Muscle of back (tissue), 11 donors: Measurements from ENCODE around the gene CCT7. TPM values are rescaled to one million over a fixed set of nuclear protein-coding genes. Genes with fewer than 3 reads are reported as not detected.
"Not testable (repeated sequence)": the region's sequence is repeated elsewhere in the genome, so short reads cannot be mapped to it uniquely, and the experiment has no call there.

ENCODE experiments used
- DNase-seq, 3 donors: peaks; one replicate each; pipeline versions ENCODE4 v3.0.0 to v3.0.0-alpha.2; 2013
- polyA plus RNA-seq, 10 donors: library from polyadenylated mRNA; unstranded; fragments of 120-200 nt; gene quantifications; one replicate each; pipeline ENCODE4 v1.2.1, GENCODE V29; 2013; ENCODE audit not compliant: insufficient read length in 10 of 10

CCT7 gene
- polyA plus RNA-seq, 10 donors, result 171 to 205 (median 178) TPM

DNA sequence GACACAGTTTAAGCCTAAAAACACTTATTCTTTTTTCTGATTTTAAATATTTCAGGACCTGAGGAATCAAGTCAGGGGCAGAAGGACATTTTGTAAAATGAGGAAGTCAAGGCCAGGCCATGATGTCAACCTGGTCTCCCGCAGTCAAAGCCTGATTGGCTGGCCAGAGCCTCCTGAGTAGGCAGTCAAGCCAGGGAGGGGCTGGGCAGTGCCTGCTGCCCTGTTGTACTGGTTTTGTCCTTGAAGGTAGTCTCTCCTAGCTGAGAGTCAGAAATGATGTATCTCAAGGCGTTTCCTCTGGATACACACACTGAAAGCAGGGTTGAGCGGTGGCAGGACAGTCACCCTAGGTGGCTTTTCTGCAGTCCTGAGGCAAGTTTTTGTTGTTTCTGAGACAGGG, 19.8 kb downstream of the CCT7 start:
- DNase-seq, result no peak

DNA sequence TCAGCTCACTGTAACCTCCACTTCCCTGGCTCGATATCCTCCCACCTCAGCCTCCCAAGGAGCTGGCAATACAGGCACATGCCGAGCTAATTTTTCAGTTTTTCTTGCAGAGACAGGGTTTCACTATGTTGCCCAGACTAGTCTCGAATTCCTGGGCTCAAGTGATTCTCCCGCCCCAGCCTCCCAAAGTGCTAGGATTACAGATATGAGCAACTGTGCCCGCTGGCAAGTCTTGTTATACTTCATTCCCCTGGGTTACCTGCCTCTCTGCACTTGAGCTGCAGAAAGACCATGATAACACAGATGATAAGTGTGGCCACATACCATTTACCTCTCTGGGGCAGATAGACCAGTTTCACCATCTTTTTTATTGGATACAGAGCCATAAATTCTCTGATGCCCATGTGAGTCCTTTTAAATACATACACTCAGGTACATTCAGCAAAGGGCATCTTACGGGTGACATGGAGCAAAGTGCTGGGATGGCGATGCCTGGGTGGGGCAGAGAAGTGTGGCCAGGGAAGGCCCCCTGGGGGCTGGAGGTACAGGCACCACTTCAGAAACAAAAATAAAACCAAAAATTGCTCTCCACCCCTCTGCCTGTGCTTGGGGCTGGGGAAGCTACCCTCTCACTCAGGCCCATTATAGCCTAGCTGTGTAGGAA, 20.4 kb downstream of the CCT7 start:
- no peak for DNase-seq

- no peak for DNase-seq
These were observed 21.0 kb downstream of the CCT7 start for GRCh38 chr2:73255007-73255644.

DNA sequence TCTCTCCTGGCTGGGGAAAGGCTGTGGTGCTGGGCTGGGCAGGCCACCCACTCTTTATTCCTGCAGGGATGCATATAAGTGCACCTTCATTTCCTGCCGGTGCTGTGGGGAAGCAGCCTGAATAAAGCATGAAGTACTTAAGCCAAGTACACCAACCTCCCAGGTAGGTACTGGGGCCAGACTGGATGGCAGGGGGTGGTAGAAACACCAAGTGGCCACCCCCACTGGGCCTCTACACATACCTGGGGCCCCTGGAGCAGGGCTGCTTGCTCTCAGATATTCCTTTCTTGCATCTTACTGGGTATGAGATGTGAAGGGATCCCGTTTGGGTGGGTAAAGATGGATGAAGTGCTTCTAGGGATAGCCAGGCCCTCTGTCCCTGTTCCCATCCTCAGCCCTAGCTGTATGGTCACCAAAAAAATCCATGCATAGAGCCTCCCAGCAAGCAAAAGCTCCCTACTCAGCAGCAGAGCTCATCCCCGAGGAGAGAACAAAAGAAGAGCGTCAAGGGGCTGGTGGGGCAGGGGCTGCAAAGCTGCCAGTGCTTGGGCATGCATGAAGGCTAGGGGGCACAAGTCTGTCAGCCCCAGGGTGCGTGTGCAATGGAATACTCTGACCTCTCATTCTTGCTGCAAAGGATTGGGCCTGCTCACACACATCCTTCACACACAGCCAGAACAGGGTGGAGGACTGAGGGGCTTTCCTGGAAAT, 22.0 kb downstream of the CCT7 start:
- no peak for DNase-seq

- DNase-seq, result no peak
These were observed 22.5 kb downstream of the CCT7 start for GRCh38 chr2:73256618-73256922.

GRCh38 chr2:73257021-73257420, 22.9 kb downstream of the CCT7 start:
- DNase-seq, result no peak

DNA sequence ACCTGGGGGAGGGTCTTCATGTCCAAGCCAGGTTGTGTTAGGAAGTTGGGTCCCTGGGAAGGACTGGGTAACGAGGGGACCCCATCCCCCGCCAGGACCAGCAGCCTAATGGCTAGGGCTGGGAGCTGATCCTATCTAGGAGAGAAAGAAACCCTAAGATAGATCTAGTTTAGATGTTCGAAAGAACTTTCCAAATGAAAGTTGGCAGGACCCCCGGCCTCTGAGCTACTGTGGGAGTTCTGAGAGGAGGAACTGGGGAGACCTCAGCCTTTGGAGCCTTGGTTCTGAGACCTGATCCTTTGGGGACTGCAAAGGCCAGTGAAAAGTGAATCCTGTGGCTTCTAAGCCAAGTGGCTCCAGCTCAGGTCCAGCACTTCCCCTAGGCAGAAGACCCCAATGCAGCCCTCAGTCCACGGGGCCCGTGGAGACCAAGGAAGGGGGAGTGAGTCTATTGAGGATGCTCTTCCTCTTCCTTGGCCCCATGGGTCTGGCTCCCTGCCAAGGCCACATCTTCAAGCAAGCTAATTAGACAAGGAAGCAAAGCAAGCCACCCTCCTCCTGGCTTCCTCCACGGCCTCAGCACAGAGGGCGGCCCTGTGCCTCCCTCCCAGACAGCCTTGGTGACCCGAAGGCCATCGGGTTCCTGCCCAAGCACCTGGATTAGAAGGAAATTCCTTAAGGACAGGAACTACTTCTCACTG, 23.5 kb downstream of the CCT7 start:
- DNase-seq, result no peak

GRCh38 chr2:73258186-73258912, 24.2 kb downstream of the CCT7 start:
- DNase-seq, result no peak

GRCh38 chr2:73258913-73259215, 24.8 kb downstream of the CCT7 start:
- no peak for DNase-seq

DNA sequence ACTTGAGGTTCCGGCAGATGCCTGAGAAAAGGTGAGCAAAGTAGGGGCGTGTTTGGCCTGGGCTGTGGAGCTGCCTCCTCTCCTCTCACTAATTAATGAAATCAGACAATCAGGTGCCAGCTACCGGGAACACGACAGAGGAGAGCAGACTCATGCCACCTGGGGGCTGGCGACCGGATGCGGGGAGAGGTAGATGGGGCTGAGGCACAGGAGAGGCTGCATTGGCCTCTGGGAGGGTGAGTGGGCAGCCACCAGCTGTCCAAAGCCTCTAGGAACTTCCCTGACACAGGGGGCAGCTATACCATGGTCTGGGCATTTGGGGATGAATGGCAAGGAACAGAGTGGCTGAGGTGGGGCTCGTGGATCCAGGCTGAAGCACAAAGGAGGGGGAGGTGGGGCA, 25.2 kb downstream of the CCT7 start:
- DNase-seq, result no peak

- DNase-seq, result no peak
These were observed 25.7 kb downstream of the CCT7 start for GRCh38 chr2:73259704-73260337.

DNA sequence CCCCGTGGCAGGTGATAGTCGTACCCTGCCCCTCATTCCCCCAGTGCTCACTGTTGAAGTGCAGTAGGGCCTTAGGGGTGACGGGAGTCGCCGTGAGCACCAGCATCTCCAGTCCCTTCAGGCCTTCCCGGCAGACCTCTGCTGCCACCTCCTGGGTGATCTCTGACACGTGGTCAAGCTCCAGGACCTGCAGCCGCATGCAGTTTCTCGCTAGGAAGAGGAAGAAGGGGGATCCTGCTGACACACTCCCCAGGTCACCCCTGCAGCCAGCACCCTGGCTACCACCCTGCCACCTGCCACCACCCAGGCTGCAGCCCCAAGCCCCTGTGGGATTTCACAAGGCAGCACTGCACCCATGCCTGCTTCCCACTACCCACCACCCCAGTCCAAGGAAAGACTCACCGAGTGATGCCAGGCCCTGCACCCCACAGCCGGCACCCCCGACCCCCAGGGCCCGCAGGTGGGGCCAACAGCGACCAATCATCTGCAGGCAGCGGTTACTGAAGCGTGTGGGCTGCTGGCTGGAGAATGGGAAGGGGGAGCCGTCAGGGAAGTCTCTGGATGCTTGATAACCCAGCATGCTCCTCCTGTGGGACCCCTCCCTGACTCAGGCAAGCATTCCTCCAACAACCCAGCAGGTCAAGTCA, 26.4 kb downstream of the CCT7 start:
- peak in 1 of 3 donors; percentile 45 for DNase-seq

DNA sequence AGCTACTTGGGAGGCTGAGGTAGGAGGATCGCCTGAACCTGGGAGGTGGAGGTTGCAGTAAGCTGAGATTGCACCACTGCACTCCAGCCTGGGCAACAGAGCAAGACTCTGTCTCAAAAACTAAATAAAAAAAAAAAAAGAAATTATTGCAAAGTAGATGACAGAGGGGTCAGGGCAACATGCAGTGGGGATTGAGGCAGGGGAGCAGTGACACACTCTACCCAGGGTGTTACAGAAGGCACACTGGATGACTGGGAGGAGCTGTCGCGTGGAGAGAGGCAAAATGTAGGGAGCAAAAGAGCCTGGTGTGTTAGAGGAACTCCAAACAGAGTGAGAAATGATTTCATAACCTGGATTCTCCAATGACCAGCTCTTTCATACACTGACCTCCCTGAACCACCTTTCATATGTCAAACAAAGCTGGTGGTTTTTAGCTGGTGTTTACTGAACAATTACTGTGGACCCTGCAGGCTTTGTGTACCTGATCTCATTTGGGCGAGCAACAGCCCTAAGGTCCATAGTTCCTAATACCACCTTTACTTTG, 28.1 kb downstream of the CCT7 start:
- no peak for DNase-seq

DNA sequence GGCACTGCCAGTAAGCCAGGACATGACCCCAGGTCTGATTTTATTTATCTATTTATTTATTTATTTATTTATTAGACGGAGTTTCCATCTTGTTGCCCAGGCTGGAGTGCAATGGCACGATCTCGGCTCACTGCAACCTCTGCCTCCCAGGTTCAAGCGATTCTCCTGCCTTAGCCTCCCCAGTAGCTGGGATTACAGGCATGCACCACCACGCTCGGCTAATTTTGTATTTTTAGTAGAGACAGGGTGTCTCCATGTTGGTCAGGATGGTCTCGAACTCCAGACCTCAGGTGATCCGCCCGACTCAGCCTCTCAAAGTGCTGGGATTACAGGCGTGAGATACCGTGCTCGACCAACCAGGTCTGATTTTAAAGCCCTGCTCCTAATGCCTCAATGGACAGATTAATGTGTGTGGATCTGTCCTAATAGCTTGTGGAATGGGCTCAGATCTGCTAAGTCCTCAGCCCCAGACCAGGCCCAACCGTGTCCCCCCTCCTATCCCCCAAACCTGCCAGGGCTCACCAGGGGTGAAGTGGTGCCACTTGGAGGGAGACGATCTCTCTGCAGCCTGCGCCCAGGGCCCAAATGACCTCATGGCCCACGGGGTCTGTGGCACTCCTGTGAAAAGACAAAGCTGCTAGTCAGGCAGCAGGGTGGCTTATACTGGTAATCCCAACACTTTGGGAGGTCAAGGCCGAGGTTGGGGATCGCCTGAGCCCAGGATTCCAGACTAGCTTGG, 28.8 kb downstream of the CCT7 start:
- not testable (repeated sequence) for DNase-seq

DNA sequence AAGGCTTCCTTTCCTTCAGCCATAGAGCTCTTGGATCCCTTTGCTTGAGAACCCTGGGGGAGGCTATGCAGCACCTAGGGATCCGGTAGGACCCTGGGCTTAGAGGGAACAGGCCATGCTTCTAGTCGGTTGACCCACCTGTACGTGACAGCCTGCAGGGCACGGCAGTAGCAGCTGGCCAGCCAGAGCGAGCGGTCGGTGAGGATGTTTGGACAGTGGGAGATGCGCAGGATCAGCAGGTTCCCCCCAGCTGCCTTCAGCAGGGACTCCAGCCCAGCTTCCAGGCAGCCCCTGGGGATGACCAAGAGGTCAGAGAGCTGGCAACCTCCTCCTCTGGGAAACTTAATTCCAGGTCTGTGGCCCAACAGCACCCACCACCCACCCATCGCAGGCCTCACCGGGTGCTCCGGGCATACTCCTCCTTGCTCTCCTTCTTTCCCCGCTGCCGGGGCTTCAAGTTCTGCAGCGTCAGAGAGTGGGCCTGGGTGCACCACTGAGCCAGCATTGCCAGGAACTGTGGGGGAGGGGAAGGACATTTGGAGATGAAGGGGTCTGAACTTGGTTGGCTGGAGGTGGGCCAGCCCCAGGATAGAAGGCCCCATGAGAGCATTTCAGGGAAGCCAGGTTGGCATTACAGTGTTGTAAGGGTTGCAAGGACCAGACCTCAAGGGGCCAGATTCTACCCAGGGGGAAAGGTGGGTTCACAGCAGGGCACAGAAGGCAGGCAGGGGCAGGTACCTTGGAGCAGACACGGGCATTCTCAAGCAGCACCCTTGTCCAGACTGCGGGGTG, 29.6 kb downstream of the CCT7 start:
- no peak for DNase-seq

GRCh38 chr2:73264332-73264606, 30.2 kb downstream of the CCT7 start:
- no peak for DNase-seq

- no peak for DNase-seq
These were observed 30.7 kb downstream of the CCT7 start for GRCh38 chr2:73264783-73265182.

DNA sequence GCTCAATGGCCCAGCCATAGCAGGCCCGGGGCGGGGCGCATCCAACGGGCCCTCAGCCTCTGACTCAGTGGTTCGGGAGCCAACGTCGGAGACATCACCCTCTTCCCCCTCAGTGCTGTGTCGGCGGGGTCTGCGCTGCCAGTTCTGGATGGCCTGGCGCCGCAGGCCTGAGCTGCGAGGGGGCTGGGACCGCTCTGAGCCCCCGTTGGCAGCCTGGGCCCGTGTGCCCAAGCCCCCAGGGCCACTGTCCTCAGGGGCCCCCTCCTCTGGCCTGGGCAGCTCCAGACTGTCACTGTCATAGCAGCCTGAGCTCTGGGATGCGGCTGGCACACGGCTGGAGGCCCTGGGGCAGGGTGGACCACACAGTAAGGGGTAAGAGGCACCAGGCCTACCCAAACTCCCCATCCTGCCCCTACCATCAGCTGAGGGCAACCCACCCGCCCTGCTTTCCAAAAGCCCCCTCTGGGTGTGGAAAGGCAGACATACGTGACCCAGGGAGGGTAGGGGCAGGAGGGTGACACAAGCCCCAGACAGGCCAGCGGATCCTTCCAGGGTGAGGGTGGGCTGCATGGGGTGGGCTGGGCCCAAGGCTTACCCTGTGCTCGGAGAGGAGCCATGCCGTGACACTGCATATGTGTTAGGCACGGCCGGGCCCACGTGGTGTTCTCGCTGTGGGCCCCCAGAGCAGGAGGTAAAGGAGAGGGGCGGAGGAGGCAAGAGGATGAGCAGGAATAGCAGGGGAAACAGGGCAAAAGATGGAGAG, 31.4 kb downstream of the CCT7 start:
- no peak for DNase-seq
